Astrocyte (in vitro differentiated cells and primary cell): Measurements from ENCODE around the gene NEK7. TPM values are rescaled to one million over a fixed set of nuclear protein-coding genes. Genes with fewer than 3 reads are reported as not detected.

ENCODE experiments used
- DNase-seq: peaks from one replicate; pipeline ENCODE4 v3.0.0-alpha.2; 2010; ENCODE audit warnings: low read depth
- FAIRE-seq: peaks from 2 replicates; lab custom pipeline; 2011; peaks lifted over from hg19 to GRCh38; lab: Jason Lieb, UNC
- H2AFZ ChIP-seq: 2 replicates; pipeline ENCODE4 v1.6.0; 2012; ENCODE audit warnings: low read depth, low read length, inconsistent platforms
- H3K27ac ChIP-seq: 2 replicates; pipeline ENCODE4 v1.5.1; 2011; ENCODE audit warnings: low read depth, low read length, inconsistent platforms
- H3K27me3 ChIP-seq: 2 replicates; pipeline ENCODE4 v1.6.0; 2011; ENCODE audit warnings: low read length, inconsistent platforms; ENCODE audit not compliant: insufficient read depth
- H3K36me3 ChIP-seq: 2 replicates; pipeline ENCODE4 v1.5.1; 2011; ENCODE audit warnings: low read length, inconsistent platforms; ENCODE audit not compliant: insufficient read depth
- H3K4me1 ChIP-seq: 2 replicates; pipeline ENCODE4 v1.5.1; 2011; ENCODE audit warnings: low read length, inconsistent platforms; ENCODE audit not compliant: insufficient read depth
- H3K4me2 ChIP-seq: 2 replicates; pipeline ENCODE4 v1.6.0; 2012; ENCODE audit warnings: low read length, inconsistent platforms
- H3K4me3 ChIP-seq: 2 replicates; pipeline ENCODE4 v1.5.1; 2011; ENCODE audit warnings: low read depth, mild to moderate bottlenecking, low read length, inconsistent platforms; ENCODE audit not compliant: insufficient read depth
- H3K79me2 ChIP-seq: 2 replicates; pipeline ENCODE4 v1.6.0; 2012; ENCODE audit warnings: mild to moderate bottlenecking, low read length, inconsistent platforms; ENCODE audit not compliant: insufficient read depth
- H3K9ac ChIP-seq: 2 replicates; pipeline ENCODE4 v1.6.0; 2012; ENCODE audit warnings: mild to moderate bottlenecking, low read length, inconsistent platforms
- H3K9me3 ChIP-seq: 2 replicates; pipeline ENCODE4 v1.5.1; 2012; ENCODE audit warnings: low read depth, mild to moderate bottlenecking, low read length, inconsistent platforms; ENCODE audit not compliant: insufficient read depth
- H4K20me1 ChIP-seq: 2 replicates; pipeline ENCODE4 v1.6.0; 2012; ENCODE audit warnings: low read length, inconsistent platforms; ENCODE audit not compliant: insufficient read depth
- H3K27ac Mint-ChIP-seq: one replicate; pipeline ENCODE4 v1.8.0; 2021; ENCODE audit warnings: mild to moderate bottlenecking, mixed read lengths; ENCODE audit not compliant: unreplicated experiment
- H3K27me3 Mint-ChIP-seq: one replicate; pipeline ENCODE4 v1.8.0; 2021; ENCODE audit warnings: low read depth, mixed read lengths; ENCODE audit not compliant: unreplicated experiment
- H3K36me3 Mint-ChIP-seq: one replicate; pipeline ENCODE4 v1.8.0; 2021; ENCODE audit warnings: low read depth, mixed read lengths; ENCODE audit not compliant: unreplicated experiment
- H3K4me1 Mint-ChIP-seq: one replicate; pipeline ENCODE4 v1.8.0; 2021; ENCODE audit warnings: low read depth, mixed read lengths; ENCODE audit not compliant: unreplicated experiment
- H3K4me3 Mint-ChIP-seq: one replicate; pipeline ENCODE4 v1.8.0; 2021; ENCODE audit warnings: mild to moderate bottlenecking, moderate library complexity, mixed read lengths; ENCODE audit not compliant: unreplicated experiment
- H3K9me3 Mint-ChIP-seq: one replicate; pipeline ENCODE4 v1.8.0; 2021; ENCODE audit warnings: mild to moderate bottlenecking, mixed read lengths; ENCODE audit not compliant: unreplicated experiment
- EZH2 ChIP-seq: IDR thresholded peaks from 2 replicates; pipeline ENCODE4 v1.6.1; 2012; ENCODE audit warnings: mild to moderate bottlenecking, low read length, inconsistent platforms; ENCODE audit not compliant: insufficient read depth
- total RNA-seq: library from RNA; stranded (reverse); gene quantifications from 2 replicates; pipeline ENCODE4 v1.2.1, GENCODE V29; 2021
- TF ChIP-seq, protein P1 (sequence below): IDR thresholded peaks from 2 replicates; pipeline ENCODE4 v1.5.1; 2011; ENCODE audit warnings: low read depth, mild to moderate bottlenecking, inconsistent platforms, low read length, moderate library complexity; ENCODE audit not compliant: insufficient read depth

NEK7 gene
- total RNA-seq, 1 donor from 2014 or later, result 125 TPM

DNA sequence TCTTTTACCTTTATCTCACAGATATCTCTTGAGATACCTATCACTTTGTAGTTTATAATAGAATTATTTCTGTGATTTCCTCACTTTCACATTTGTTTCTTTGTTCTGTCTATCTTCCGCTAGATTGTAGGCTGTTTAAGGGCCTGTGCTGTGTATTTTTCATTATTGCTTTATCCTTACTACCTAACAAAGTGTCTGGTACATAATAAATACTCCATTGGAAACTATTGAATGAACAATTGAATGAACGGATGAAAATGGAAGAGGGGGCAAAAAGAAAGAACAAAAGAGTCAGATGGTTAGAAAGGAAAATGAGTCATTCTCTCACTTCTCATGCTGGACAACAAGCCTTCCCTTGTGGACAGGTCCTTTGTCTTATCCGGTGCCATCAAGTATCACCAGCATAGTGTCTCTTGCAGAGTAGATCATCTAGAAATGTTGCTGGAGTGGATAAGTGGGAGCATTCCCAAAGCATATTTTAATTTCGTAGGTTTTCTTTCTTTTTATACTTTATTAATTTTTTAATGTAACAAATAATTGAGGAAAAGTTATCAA lies 159.8 kb downstream of the NEK7 start:
- Mint-ChIP-seq H3K27ac (no peak overlapping the region), H3K27me3 (no peaks in the 10 kb centered on the region), H3K4me1 (peaks cover 5% of the 10 kb centered on the region), H3K36me3 (peaks cover 6% of the 10 kb centered on the region), H3K4me3 (no peak overlapping the region), H3K9me3 (no peaks in the 10 kb centered on the region)
- H3K9ac ChIP-seq, result no peak overlapping the region
- no peaks in the 10 kb centered on the region for H3K27me3 ChIP-seq
- H3K27ac ChIP-seq, result no peak overlapping the region
- TF ChIP-seq, protein P1, sequence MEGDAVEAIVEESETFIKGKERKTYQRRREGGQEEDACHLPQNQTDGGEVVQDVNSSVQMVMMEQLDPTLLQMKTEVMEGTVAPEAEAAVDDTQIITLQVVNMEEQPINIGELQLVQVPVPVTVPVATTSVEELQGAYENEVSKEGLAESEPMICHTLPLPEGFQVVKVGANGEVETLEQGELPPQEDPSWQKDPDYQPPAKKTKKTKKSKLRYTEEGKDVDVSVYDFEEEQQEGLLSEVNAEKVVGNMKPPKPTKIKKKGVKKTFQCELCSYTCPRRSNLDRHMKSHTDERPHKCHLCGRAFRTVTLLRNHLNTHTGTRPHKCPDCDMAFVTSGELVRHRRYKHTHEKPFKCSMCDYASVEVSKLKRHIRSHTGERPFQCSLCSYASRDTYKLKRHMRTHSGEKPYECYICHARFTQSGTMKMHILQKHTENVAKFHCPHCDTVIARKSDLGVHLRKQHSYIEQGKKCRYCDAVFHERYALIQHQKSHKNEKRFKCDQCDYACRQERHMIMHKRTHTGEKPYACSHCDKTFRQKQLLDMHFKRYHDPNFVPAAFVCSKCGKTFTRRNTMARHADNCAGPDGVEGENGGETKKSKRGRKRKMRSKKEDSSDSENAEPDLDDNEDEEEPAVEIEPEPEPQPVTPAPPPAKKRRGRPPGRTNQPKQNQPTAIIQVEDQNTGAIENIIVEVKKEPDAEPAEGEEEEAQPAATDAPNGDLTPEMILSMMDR, result no peak
- no peak for TF ChIP-seq EZH2
- no peak for FAIRE-seq
- H3K9me3 ChIP-seq, result no peaks in the 10 kb centered on the region
- H2AFZ ChIP-seq, result no peak overlapping the region
- no peak overlapping the region for H3K4me2 ChIP-seq
- no peaks in the 10 kb centered on the region for H3K4me1 ChIP-seq
- H3K4me3 ChIP-seq, result no peak overlapping the region
- H3K36me3 ChIP-seq, result peaks cover 24% of the 10 kb centered on the region
- H3K79me2 ChIP-seq, result peaks cover 13% of the 10 kb centered on the region
- peak; percentile 9 for DNase-seq
- H4K20me1 ChIP-seq, result no peaks in the 10 kb centered on the region

GRCh38 chr1:198318085-198318484 lies 161.3 kb downstream of the NEK7 start:
- no peak overlapping the region for H2AFZ ChIP-seq
- Mint-ChIP-seq H3K4me3 (no peak overlapping the region), H3K27me3 (no peaks in the 10 kb centered on the region), H3K36me3 (peaks cover 6% of the 10 kb centered on the region), H3K27ac (no peak overlapping the region), H3K9me3 (no peaks in the 10 kb centered on the region), H3K4me1 (peaks cover 5% of the 10 kb centered on the region)
- no peaks in the 10 kb centered on the region for H4K20me1 ChIP-seq
- H3K27ac ChIP-seq, result no peak overlapping the region
- H3K9ac ChIP-seq, result no peak overlapping the region
- no peak for DNase-seq
- peaks cover 13% of the 10 kb centered on the region for H3K79me2 ChIP-seq
- no peak overlapping the region for H3K4me2 ChIP-seq
- H3K27me3 ChIP-seq, result no peaks in the 10 kb centered on the region
- H3K4me1 ChIP-seq, result no peaks in the 10 kb centered on the region
- TF ChIP-seq EZH2, result no peak
- TF ChIP-seq, protein P1, result no peak
- H3K4me3 ChIP-seq, result no peak overlapping the region
- no peak for FAIRE-seq
- no peaks in the 10 kb centered on the region for H3K9me3 ChIP-seq
- H3K36me3 ChIP-seq, result peaks cover 27% of the 10 kb centered on the region

DNA sequence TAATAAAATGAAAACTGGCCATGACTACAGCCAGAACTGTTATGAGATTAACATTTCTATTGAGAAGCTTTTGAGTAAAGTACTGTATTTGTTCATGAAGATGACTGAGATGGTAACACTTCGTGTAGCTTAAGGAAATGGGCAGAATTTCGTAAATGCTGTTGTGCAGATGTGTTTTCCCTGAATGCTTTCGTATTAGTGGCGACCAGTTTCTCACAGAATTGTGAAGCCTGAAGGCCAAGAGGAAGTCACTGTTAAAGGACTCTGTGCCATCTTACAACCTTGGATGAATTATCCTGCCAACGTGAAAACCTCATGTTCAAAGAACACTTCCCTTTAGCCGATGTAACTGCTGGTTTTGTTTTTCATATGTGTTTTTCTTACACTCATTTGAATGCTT lies 164.0 kb downstream of the NEK7 start:
- H3K79me2 ChIP-seq, result peaks cover 12% of the 10 kb centered on the region
- H2AFZ ChIP-seq, result no peak overlapping the region
- no peak overlapping the region for H3K4me3 ChIP-seq
- no peaks in the 10 kb centered on the region for H3K27me3 ChIP-seq
- TF ChIP-seq, protein P1, result no peak
- TF ChIP-seq EZH2, result no peak
- no peak overlapping the region for H3K9ac ChIP-seq
- peaks cover 22% of the 10 kb centered on the region for H3K36me3 ChIP-seq
- H3K27ac ChIP-seq, result no peak overlapping the region
- no peaks in the 10 kb centered on the region for H3K4me1 ChIP-seq
- no peak overlapping the region for H3K4me2 ChIP-seq
- Mint-ChIP-seq H3K27ac (no peak overlapping the region), H3K4me1 (peaks cover 5% of the 10 kb centered on the region), H3K9me3 (no peaks in the 10 kb centered on the region), H3K27me3 (no peaks in the 10 kb centered on the region), H3K4me3 (no peak overlapping the region), H3K36me3 (no peaks in the 10 kb centered on the region)
- no peaks in the 10 kb centered on the region for H4K20me1 ChIP-seq
- FAIRE-seq, result peak; percentile 56
- H3K9me3 ChIP-seq, result no peaks in the 10 kb centered on the region
- DNase-seq, result no peak
